Activated T-cell treated with anti-CD3 and anti-CD28 coated beads, Interleukin-2, amount 50 U/mL, for 24 hours (primary cell): Measurements from ENCODE around the gene OR2F2.

Experiments used
- DNase-seq: peaks from one replicate; pipeline ENCODE4 v3.0.0-alpha.2; 2020
- H3K27ac Mint-ChIP-seq: 2 replicates; pipeline ENCODE4 v1.8.0; 2020; ENCODE audit warnings: mild to moderate bottlenecking, mixed read lengths
- H3K27me3 Mint-ChIP-seq: 2 replicates; pipeline ENCODE4 v1.8.0; 2020; ENCODE audit warnings: mixed read lengths
- H3K36me3 Mint-ChIP-seq: 2 replicates; pipeline ENCODE4 v1.8.0; 2020; ENCODE audit warnings: low read depth, mixed read lengths
- H3K4me1 Mint-ChIP-seq: 2 replicates; pipeline ENCODE4 v1.8.0; 2020; ENCODE audit warnings: low read depth, mixed read lengths
- H3K4me3 Mint-ChIP-seq: 2 replicates; pipeline ENCODE4 v1.8.0; 2020; ENCODE audit warnings: mild to moderate bottlenecking, moderate library complexity, mixed read lengths
- H3K9me3 Mint-ChIP-seq: 2 replicates; pipeline ENCODE4 v1.8.0; 2020; ENCODE audit warnings: mixed read lengths

OR2F2 gene

DNA sequence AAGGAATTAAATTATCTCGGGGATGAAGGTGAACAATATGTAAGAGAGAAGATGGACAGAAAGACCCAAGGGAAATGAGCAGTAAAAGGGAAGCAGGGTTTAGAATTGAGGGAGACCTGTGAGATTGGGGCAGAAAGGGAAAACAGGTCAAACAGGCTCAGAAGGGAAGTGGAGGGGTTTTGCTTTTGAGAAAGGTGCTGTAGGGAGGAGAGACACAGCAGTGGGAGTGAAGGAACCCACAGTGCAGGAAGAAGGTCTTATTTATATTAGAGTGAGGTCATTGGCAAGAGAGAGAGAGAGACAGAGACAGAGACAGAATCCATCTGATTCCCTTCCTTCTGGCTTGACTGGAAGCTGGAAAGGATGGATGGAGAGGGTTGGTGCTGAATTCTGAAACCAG, 29.5 kb upstream of the OR2F2 start:
- Mint-ChIP-seq H3K9me3 (no peaks in the 10 kb centered on the region), H3K36me3 (peaks cover 3% of the 10 kb centered on the region), H3K4me1 (peaks cover 21% of the 10 kb centered on the region), H3K27ac (no peak overlapping the region), H3K4me3 (no peak overlapping the region), H3K27me3 (peaks cover 5% of the 10 kb centered on the region)
- no peak for DNase-seq

DNA sequence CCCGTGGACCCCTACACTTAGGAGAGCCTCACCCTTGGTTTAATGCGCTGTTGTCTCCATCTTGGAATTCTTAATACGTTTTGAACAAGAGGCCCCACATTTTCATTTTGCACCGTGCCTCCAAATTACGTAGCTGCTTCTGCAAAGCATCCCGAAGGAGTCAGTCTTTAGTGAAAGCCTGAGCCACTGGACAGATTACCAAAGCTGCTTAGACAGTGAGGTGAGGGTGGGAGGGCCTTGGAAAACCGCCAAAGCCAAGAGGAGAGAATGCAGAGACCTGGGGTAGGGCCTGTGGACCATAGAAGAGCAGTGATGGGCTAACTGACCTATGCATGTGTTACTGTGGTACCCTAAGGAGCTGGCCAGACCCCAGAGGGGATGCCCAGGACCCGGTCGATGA, 28.9 kb upstream of the OR2F2 start:
- Mint-ChIP-seq H3K36me3 (peaks cover 3% of the 10 kb centered on the region), H3K9me3 (no peaks in the 10 kb centered on the region), H3K27ac (no peak overlapping the region), H3K4me1 (peaks cover 20% of the 10 kb centered on the region), H3K27me3 (peaks cover 5% of the 10 kb centered on the region), H3K4me3 (no peak overlapping the region)
- no peak for DNase-seq

DNA sequence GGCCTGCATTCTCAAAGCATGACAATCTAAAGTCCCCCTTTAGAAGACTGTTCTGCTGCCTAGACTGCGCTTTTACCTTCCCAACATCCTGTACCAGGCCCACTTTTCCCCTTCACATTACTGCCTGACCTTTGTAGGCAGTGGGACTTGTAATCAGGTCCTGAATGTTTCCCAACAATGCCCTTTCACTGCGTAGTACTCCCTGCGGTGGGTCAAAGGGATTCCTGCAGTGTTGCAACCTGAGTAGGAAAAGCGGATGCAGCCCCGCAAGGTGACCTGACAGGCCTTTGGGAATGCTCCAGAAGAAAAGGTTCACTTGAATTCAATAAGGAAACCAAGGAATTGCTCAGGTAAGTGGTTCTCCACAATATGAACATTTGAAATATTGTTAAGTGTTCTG, 28.1 kb upstream of the OR2F2 start:
- Mint-ChIP-seq H3K36me3 (no peaks in the 10 kb centered on the region), H3K9me3 (no peaks in the 10 kb centered on the region), H3K4me3 (no peak overlapping the region), H3K27ac (no peak overlapping the region), H3K4me1 (peaks cover 16% of the 10 kb centered on the region), H3K27me3 (peaks cover 5% of the 10 kb centered on the region)
- DNase-seq, result no peak

GRCh38 chr7:143908120-143908519, 26.9 kb upstream of the OR2F2 start:
- no peaks in the 10 kb centered on the region for H3K9me3 Mint-ChIP-seq
- no peak overlapping the region for H3K27ac Mint-ChIP-seq
- peaks cover 11% of the 10 kb centered on the region for H3K4me1 Mint-ChIP-seq
- DNase-seq, result no peak
- no peak overlapping the region for H3K4me3 Mint-ChIP-seq
- no peaks in the 10 kb centered on the region for H3K36me3 Mint-ChIP-seq
- peaks cover 5% of the 10 kb centered on the region for H3K27me3 Mint-ChIP-seq

DNA sequence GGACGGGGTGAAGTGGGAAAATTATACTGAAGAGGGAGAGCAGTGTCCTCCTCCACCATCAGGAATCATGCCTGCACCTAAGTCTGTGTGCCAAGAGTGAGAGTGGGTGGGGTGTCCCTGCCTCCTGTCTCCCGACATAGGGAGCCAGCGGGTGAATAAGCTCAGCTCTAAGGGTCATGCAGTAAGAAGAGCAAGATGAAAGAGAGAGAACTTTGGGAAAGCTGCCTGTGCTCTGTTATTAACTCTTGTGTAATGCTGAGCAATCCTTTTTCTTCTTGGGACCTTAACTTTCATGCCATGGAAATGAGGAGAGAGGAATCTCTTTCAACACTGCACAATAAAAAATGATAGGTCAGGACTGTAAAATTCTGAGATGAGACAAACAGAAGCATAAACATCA, 25.2 kb upstream of the OR2F2 start:
- DNase-seq, result no peak
- Mint-ChIP-seq H3K36me3 (no peaks in the 10 kb centered on the region), H3K9me3 (no peaks in the 10 kb centered on the region), H3K4me3 (no peak overlapping the region), H3K27ac (no peak overlapping the region), H3K27me3 (peaks cover 5% of the 10 kb centered on the region), H3K4me1 (peaks cover 12% of the 10 kb centered on the region)

- Mint-ChIP-seq H3K4me3 (no peak overlapping the region), H3K27me3 (peaks cover 11% of the 10 kb centered on the region), H3K4me1 (peaks cover 12% of the 10 kb centered on the region), H3K9me3 (no peaks in the 10 kb centered on the region), H3K36me3 (no peaks in the 10 kb centered on the region), H3K27ac (no peak overlapping the region)
- no peak for DNase-seq
Observed at GRCh38 chr7:143910473-143911248, 24.4 kb upstream of the OR2F2 start.

DNA sequence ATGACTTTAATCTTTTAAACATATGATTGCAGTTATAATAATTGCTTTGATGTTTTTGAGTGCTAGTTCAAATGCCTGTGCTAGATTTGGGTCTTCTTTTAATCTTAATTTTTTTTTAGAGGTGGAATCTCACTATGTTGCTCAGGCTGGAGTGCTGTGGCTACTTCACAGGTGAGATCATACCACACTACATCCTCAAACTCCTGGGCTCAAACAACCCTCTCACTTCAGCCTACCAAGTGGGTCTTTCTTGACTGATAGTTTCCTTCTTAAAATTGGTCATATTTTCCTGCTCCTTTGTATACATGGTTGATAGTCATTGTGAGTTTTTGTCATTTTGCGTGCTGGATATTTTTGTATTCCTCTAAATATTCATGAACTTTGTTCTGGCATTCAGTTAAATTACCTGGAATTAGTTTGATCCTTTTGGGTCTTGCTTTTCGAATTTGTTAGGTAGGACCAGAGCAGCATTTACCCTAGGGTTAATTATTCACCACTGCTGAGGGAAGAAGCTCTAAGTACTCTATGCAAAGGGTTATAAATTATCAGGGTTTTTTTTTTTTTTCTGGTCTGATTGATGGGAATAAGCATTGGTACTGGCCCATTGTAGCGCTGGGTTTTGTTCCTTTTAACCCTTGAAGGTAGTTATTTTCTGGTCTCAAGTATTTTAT, 21.0 kb upstream of the OR2F2 start:
- Mint-ChIP-seq H3K27ac (no peak overlapping the region), H3K9me3 (no peaks in the 10 kb centered on the region), H3K4me3 (no peak overlapping the region), H3K36me3 (no peaks in the 10 kb centered on the region), H3K4me1 (peaks cover 9% of the 10 kb centered on the region), H3K27me3 (peaks cover 24% of the 10 kb centered on the region)
- DNase-seq, result no peak

GRCh38 chr7:143914938-143915652, 19.9 kb upstream of the OR2F2 start:
- Mint-ChIP-seq H3K27me3 (peaks cover 32% of the 10 kb centered on the region), H3K27ac (no peak overlapping the region), H3K9me3 (no peaks in the 10 kb centered on the region), H3K4me3 (no peak overlapping the region), H3K36me3 (no peaks in the 10 kb centered on the region), H3K4me1 (peaks cover 9% of the 10 kb centered on the region)
- no peak for DNase-seq

DNA sequence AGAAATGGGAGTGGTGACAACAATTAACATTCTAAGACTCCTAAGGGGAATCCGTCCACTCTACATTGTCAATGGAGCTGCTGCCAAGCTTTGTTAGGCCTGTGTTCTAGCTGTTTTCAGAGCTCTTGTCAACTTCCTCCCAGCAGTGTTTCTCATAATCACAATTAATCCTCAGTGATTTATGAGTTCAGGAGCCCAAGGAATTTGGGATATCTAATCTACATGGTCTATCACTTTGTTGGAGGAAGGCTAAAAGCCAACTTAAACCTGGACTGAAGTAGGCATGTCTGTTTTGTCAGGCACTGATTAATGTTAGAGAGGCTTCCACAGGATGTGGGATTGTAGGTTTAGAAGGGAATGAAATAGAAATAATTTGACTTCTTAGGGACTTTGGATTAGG, 10.2 kb upstream of the OR2F2 start:
- DNase-seq, result no peak
- H3K4me3 Mint-ChIP-seq, result no peak overlapping the region
- H3K9me3 Mint-ChIP-seq, result no peaks in the 10 kb centered on the region

GRCh38 chr7:143929224-143929920, 5.7 kb upstream of the OR2F2 start:
- H3K27me3 Mint-ChIP-seq, result peaks cover 7% of the 10 kb centered on the region
- H3K27ac Mint-ChIP-seq, result peak overlapping the region; percentile 77
- H3K4me3 Mint-ChIP-seq, result no peak overlapping the region
- DNase-seq, result no peak
- peaks cover 16% of the 10 kb centered on the region for H3K4me1 Mint-ChIP-seq
- H3K9me3 Mint-ChIP-seq, result no peaks in the 10 kb centered on the region
- no peaks in the 10 kb centered on the region for H3K36me3 Mint-ChIP-seq

More for the DNA sequence above, 10.2 kb upstream of the OR2F2 start:
- H3K4me1 Mint-ChIP-seq, result peaks cover 13% of the 10 kb centered on the region
- H3K27ac Mint-ChIP-seq, result no peak overlapping the region
- no peaks in the 10 kb centered on the region for H3K36me3 Mint-ChIP-seq
- H3K27me3 Mint-ChIP-seq, result peaks cover 33% of the 10 kb centered on the region

GRCh38 chr7:143931739-143932138, 3.3 kb upstream of the OR2F2 start:
- no peaks in the 10 kb centered on the region for H3K9me3 Mint-ChIP-seq
- DNase-seq, result no peak
- peaks cover 19% of the 10 kb centered on the region for H3K27me3 Mint-ChIP-seq
- peaks cover 16% of the 10 kb centered on the region for H3K4me1 Mint-ChIP-seq
- H3K4me3 Mint-ChIP-seq, result no peak overlapping the region
- H3K36me3 Mint-ChIP-seq, result no peaks in the 10 kb centered on the region
- H3K27ac Mint-ChIP-seq, result no peak overlapping the region

- peaks cover 25% of the 10 kb centered on the region for H3K27me3 Mint-ChIP-seq
- no peak for DNase-seq
- H3K9me3 Mint-ChIP-seq, result no peaks in the 10 kb centered on the region
- H3K4me1 Mint-ChIP-seq, result no peaks in the 10 kb centered on the region
- H3K27ac Mint-ChIP-seq, result no peak overlapping the region
- no peak overlapping the region for H3K4me3 Mint-ChIP-seq
- no peaks in the 10 kb centered on the region for H3K36me3 Mint-ChIP-seq
Observed at GRCh38 chr7:143936087-143937009, 1.3 kb downstream of the OR2F2 start.

DNA sequence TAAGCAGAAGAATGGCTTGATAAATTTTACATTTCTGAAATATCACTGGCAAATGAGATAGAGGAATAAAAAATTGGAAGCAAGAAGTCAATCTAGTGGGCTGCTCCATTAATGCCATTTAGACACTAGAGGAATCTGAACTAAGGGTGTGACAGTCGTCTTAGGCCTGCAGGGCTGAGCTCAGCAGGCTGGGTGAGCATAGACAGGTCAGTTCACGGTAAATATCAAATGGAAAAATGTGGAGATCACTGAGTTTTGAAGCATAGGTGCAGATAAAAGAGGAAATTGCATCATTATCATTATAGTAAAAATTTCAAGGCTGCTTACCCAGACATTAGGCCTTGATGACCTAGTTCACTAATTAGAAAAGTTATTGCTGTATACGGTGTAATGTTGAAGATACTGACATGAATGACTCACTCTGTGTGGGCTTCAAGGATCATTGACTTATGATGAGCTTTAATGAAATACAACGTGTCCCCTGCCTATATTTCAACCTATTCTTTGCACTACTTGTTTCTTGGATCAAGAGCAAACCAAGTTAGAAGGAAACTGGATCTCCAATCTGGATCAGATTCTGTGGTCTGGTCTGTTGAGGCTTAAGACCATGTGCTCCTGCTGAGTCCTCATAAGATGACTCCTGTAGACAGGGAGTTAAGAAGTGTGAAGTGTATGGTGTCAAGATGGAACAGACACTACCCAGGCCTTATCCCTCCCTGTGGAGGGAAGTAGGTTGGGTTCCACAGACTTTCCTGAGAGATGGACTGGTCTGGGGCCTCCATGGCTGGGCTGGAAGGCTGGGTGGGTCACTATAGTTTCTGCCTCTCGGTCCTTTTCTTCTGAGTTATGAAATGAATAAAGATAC, 3.6 kb downstream of the OR2F2 start:
- Mint-ChIP-seq H3K4me3 (no peak overlapping the region), H3K27ac (no peak overlapping the region), H3K9me3 (no peaks in the 10 kb centered on the region), H3K27me3 (peaks cover 36% of the 10 kb centered on the region), H3K36me3 (no peaks in the 10 kb centered on the region), H3K4me1 (no peaks in the 10 kb centered on the region)
- DNase-seq, result no peak
